Mesenteric fat pad (tissue), 1 donor: ENCODE data around the gene TACC2. TPM values are rescaled to one million over a fixed set of nuclear protein-coding genes. Genes with fewer than 3 reads are reported as not detected.

ENCODE experiments used
- DNase-seq: peaks from one replicate; pipeline ENCODE4 v3.0.0-alpha.2; 2020; ENCODE audit warnings: low spot score
- total RNA-seq: library from RNA; stranded (reverse); fragmentation: NEBNext Ultra II Directional; extraction: Animal tissue kit (Norgen Biotek cat#: 25700); gene quantifications from one replicate; pipeline ENCODE4 v1.2.1, GENCODE V29; 2021
- donor health status: DM: yes; HTN: yes; CAD: no.

The TACC2 gene
- total RNA-seq, 1 donor from 2014 or later, result 31.0 TPM

DNA sequence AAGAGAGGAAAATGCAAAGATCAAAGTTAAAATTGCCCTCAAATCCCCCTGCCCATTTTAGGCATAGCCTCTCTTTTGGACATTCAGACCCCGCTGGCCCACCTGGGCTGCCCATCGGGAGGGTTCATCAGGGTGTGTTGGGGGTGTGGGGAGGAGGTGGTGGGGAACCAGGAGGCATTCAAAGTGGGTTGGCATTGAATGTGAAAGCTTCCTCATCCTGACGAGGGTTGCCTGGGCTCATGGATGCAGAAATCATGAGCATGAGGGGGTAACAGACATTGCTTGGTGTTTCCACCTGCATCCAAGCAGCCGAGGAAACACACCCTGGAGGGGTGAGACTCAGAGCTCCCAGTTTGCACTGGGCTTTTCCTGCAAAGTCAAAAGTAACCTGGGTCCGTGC is 302.8 kb downstream of the TACC2 start:
- DNase-seq, result no peak

DNA sequence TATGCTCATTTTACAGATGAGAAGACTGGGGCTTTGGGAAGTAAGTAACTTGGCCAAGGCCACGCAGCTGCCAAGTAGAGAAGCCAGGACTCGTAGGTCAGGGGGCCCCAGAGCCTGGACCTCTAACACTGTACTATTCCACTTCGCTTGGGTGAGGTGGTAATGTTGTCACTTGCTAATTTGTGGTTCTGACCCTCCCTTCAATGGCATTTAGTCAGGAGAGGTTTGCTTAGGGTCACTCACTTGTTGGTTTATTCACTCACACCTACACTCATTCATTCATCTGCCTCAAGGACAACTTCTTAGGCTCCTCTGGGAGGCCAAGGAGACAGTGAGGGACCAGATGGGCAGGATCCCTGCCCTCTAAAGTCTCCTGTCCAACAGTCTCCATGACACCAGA is 303.4 kb downstream of the TACC2 start:
- no peak for DNase-seq

DNA sequence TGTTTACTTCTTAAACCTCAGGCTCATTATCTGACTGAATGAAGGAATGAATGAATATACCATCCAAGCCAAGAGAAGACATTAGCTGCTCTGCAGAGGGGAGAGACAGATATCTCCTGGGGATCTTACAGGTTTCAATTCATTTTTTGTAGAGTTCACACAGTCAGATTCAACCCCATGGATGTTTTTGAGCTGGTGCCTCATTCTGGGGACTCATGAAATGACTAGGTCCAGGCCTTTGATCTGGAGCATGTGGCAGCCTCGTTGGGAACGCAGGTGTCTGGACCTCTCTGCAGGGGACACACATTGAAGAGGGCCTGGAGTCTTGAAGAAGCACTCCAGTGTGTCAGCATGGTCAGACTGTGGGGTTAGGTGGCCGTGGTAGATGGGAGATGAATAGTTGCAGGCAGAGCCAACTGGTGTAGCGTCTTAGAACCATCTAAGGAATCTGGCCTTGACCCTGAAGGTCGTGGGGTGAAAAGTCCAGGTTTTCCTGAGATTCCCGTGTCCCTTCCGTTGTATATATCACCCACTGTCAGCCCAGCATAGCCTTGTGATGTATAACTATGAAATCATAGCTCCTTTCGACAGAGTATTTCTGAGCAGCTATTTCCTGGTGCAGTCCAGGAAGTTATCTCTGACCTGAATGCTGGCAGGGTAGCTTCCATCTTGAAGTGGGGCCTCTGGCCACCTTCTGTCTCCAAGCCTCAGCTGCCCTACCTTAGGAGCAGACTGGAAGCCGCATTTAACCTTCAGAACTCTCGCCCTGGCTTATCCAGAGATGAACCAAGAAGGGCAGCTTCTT is 304.4 kb downstream of the TACC2 start:
- DNase-seq, result no peak

DNA sequence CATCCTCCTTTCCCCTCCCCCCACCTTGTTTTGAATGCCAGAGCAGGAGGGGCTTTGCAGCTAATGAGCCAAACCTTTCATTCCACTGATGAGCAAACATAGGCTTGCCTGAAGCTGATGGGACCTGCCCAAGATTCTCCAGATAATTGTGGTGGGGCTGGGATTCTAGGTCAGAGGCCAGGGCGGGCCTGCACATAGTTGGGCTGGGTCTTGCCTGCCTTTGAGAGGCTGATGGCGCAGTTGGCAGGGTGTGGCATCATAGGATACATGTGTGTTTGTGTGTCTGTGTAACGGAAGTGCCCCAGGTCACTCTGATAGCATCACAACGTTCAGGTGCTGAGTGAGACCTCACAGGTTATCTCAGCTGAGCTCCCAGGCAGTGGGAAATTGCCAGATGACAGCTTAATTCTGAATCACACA is 305.0 kb downstream of the TACC2 start:
- DNase-seq, result no peak

DNA sequence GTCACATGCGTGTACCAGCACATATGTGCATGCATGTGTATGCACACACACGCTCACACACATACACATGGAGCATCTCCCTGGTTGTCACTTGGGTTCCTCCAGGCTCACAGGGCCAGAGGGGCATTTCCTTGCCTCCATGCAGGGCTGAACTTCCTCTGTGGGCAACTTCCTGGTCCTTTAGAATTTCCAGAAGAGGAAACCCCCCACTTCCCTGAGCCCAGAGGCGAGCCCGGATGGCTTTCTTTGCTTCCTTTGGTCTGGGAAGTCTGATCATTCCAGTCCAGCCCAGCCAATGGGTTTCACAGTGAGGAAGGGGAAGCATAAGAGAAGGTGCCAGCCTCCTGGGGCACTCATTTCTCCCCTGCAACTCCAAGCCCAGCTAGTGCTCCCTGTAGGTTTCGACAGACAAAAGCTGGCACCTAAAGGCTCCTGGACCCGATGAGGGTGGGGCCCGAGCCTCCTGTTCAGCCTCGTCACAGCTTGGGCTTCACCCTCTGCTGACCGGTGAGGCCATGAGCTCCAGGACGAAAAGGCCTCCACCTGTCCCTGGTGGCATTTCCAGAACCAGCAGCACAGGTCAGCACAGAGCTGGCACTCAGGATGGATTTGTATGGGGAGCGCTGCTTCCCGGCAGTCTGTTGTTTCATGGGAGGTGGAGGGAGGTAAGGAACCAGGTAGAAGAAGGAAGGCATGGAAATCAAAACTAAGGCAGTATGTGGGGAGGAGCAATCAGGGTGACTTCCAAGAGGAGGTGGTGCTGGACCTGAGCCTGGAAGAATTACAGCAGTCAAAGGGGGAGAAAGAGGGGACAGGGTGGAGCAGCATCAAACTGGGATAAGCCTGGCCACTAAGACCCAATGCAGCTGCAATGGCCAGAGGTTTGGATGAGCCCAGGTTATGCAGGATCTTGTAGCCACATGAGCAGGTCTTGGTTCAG is 305.8 kb downstream of the TACC2 start:
- no peak for DNase-seq

DNA sequence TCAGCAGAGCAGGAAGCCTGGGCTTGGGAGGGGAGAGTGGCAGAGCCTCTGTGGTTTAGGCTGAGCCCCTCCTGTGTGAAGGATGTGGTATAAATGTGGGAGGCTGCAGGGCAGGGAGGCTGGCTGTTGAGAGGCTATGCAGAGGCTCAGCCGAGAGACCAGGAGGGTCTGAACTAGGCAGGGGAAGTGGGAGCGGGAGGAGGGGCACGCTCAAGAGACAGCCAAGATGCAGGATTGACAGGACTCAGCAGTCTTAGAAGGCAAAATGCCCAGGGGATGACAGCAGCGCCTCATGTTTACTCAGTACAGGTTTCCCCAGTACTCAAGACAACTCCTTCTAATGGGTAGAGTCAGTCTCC is 306.5 kb downstream of the TACC2 start:
- DNase-seq, result no peak

DNA sequence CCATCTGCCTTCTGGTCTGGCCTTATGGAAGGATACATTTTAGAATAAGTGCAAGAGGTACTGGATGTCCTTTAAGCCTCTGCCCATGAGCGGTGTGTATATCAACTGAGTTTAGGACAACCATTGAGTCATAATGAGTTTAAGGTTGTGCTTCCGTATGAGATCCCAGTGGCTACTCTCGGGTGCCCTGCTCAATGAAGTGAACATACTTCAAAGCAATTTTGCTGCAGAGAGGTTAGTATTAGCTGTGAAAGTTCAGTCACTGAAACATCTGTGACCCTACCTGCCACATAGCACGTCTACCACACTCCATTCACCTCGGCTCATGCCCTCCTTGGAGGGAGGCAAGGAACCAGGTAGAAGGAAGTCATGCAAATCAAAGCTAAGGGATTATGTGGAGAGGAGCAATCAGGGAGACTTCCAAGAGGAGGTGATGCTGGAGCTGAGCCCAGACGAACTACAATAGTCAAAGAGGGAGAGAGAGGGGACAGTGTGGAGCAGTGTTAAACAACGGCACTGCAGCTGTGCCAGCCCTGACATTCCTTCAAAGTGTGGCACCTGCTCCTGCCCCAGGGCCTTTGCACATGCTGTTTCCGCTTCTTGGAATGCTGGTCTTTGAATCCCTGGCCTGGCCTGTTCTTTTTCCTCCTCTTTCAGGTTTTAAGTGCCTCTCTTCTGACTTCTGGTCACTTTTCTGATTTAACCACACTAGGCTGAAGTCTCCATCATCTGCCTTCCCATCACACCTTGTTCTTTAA is 307.6 kb downstream of the TACC2 start:
- DNase-seq, result no peak

DNA sequence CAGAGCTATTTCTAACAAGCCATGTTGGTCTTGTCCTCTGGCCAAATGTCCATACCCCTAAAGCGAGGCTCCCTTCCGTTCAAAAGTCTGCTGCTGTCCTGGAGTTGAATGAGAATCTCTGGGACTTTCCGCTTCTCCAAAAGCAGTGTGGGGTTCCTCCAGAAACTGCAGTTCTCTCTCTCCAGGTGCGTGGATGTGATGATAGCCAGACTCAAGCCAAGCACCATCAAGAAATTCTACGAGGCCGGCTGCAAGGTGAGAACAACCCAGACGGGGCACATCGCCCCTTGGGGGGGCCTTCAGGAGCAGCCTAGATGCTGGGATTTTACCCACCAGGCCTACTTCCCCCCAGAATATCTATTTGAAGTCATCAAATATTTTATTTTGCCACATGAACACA is 308.6 kb downstream of the TACC2 start:
- DNase-seq, result no peak

DNA sequence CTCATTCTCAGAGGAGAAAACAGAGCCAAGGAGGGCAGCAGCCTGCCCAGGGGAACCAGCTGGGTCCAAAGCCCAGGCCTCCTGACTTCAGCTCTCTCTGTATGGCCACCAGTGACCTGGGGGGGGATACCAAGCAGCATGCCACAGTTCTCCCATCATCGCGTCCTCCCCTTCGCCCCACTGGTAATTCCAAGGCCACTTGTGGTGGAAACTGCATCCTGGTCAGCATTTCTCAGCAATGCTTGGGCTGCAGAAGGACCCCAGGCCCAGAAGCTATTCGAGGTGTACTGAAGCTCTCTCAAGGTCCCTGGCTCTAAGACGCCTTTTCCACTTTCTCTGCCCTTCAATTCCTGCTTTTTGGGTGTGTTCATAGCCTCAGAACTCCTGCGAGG is 309.2 kb downstream of the TACC2 start:
- no peak for DNase-seq

DNA sequence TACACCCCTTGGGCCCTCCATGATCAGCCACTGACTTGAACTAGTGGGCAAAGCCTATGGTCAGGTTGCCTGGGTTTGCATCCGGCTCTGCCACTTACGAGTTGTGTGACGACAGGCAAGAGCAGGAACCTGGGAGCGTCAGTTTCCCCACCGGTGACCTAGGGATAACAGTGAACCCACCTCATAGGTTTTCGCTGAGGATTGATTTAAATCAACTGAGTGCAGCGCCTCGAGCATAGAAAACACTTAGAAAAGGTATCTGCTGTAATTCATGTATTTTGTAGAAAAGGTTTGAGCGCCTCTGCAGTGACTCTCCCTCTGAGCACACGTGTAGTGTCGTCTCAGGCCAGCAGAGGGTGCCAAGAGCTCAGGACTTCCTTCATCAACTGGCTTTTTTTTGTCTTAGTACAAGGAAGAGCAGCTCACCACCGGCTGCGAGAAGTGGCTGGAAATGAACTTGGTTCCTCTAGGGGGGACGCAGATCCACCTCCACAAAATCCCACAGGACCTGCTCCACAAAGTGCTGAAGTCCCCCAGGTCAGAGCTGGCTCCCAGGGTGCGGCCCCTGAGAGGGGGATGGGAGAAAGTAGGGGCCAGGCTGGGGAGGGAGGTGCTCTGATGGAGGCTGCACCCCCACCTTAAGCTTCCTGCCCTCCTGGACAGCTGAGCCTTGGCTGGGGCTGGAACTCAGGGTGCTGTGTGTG is 309.8 kb downstream of the TACC2 start:
- no peak for DNase-seq

DNA sequence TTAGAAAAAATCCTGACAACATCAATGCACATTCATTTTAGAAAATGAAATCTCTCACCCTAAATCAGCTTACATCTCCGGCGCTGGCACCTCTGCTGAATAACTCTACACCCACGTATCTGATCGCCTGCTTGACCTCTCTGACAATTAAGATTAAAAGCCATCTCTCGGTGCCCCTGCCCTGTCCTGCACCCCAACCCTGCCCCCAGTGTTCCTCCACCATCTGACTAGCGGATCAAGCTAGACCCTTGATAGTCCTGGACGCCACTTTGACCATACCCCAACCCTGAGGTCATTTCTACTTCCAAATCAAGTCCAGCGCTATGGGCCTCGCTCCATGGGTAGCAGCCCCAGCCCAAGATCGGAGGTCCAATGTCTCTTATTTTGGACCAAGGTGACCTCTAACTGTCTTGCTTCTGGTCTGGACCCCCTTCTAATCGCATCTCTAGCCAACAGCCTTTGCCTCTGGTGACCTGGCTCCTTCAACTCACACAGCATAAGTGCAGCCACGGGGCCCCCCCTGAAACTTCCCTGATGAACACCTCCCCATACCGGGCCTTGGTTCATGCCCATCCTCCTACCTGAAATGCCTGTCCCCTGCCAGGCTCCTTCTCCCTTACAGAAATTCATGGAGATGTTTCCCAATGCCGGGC is 310.6 kb downstream of the TACC2 start:
- DNase-seq, result no peak

DNA sequence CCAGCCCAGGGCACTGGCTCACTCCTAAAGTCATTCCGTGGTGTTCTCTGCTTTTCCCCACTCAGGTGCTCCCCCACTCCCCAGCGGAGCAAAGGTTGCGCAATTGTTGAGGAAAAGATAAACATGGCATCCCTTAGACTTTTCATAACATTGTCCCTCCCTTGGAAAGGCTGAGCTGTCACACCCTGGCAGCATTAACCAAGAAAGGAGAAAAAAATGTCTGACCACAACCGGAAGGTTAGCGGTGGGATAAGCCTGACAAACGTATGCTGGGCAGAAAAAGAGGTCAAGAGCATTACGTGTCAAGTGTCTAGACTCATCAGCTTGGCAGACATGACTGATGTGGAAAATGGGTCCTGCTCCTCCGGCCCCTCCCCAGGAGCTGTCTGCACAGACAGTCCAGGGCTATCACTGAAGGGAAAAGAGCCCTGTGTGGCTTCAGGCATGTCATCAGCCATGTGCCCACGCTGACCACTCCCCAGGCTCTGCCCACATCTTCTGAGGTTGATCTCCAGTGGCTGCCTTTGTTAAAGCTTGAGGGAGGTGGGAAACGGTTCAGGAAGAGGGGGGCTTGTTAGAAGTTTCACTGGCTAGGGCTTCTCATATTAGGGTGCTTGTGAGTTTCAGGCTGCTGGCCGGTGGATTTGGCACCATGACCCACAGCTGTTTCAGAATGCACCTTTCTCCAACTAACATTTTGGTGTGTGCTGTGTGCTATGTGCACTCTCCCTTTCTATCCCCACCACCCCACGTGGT is 312.3 kb downstream of the TACC2 start:
- no peak for DNase-seq

DNA sequence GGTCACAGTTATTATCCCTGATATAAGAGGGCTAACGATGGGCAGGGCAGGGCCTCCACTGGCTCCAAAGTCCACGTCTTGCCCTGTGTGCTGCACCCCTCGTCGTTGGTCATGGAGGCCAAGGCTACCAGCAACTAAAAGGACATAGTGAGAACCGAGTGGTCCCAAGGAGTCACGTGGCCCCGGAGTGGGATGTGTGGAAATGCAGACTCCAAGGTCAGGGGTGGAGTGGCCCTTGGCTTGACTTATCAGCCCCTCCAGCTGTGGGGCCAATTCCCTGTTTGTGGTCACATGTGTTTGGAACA is 312.8 kb downstream of the TACC2 start:
- DNase-seq, result no peak

DNA sequence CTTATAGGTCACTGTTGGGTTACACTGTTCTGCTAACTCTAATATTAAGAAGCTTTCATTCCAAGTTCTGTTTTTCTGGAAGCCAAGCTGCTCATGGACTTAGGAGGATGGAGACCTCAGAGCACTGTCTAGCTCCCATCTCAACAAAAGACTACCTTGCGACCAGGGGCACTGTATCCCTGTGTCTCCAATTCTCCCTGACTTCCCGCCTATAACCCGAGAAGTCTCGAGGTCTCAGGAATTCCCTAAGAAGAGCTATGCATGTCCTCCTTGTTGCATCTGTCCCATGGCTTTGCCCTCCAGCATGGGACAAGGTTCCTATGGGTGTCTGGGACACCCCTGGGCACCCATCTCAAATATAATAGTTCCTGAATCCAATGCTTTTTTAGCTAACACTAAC is 313.4 kb downstream of the TACC2 start:
- no peak for DNase-seq

DNA sequence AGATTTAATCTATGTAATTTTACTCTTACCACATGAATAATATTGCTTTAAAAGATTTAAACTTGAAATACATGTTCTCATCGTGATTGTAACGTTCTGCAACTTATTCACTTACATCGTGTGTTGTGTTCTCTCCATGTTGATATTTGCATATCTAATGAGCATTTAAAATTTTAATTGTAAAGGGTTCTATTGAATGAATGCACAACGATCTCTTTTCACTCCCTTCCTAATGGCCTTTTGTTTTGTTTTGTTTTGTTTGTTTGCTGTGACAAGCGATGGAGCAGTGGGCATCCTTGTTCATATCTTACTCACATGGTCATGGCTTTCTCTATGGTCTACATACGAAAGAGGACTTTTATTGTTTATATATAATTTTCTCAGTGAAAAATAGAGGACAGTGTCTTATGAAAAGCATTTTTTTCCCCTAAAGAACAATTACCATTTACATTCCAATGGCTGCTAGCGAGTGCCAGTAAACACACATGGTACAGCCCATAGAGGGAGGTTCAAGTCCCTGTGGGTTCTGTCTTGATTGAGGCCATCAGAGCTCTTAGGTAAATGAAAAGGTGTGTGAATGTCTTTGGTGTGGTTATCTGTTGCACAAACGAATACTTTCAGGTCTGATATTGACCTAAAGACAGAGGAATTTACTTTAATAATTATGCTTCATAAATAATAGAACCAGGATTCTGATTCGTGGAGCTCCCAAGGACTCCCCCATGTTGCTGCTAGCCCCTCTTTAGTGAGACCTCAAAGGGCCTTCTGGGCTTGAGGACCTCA is 314.5 kb downstream of the TACC2 start:
- DNase-seq, result no peak
